ENCODE measurements around the gene KCNB1. TPM values are rescaled to one million over a fixed set of nuclear protein-coding genes. Genes with fewer than 3 reads are reported as not detected.

KCNB1 gene
- total and polyA plus RNA-seq, 2 of the 4 experiments (the other 2 are of a cell fraction), result 0.05 TPM; not detected in 1

GRCh38 chr20:49489688-49490087 is 7.2 kb upstream of the KCNB1 start:
- Histone ChIP-seq H2BK5ac (ENCODE audit: low read depth, low read length, poor library complexity, severe bottlenecking) (no peak overlapping the region), H3K27me3 (ENCODE audit: control insufficient read depth, insufficient read depth, low read length) (peaks cover 35% of the 10 kb centered on the region), H4K20me1 (ENCODE audit: insufficient read depth, low read length) (no peaks in the 10 kb centered on the region), H2AK9ac (replicated peaks; ENCODE audit: low read depth, low read length, poor library complexity) (no peak overlapping the region), H4K5ac (ENCODE audit: low read depth, low read length) (no peak overlapping the region), H2BK15ac (ENCODE audit: low read depth, low read length) (no peak overlapping the region), H2BK120ac (ENCODE audit: low read depth, low read length) (no peak overlapping the region), H3K4me3 (ENCODE audit: insufficient read depth, low read depth, low read length) (no peak overlapping the region), H3K4ac (ENCODE audit: low read depth, low read length) (no peak overlapping the region), H3K4me2 (ENCODE audit: low read depth, low read length) (no peak overlapping the region), H3K18ac (ENCODE audit: low read depth, low read length) (no peak overlapping the region), H3K14ac (replicated peaks; ENCODE audit: low read depth, low read length) (no peak overlapping the region), H3K9me1 (ENCODE audit: insufficient read depth, low read length) (no peaks in the 10 kb centered on the region), H3K23ac (ENCODE audit: low read depth, low read length) (no peak overlapping the region), H3K36me3 (ENCODE audit: control insufficient read depth, insufficient read depth, low read length) (no peaks in the 10 kb centered on the region), H3K9ac (ENCODE audit: low read depth, low read length) (no peak overlapping the region), H3K79me1 (ENCODE audit: low read depth in 1 of 2, low read length in 2 of 2) (no peaks in the 10 kb centered on the region), H3K9me3 (ENCODE audit: control insufficient read depth, insufficient read depth, low read length) (0 out of 2 replicates have a peak, but pooled peaks cover 2% of the 10 kb centered on the region), H4K91ac (ENCODE audit: insufficient read depth, low read depth, low read length) (no peak overlapping the region), H2AFZ (replicated peaks; ENCODE audit: low read length, poor library complexity) (no peak overlapping the region), H3K4me1 (ENCODE audit: control insufficient read depth, insufficient read depth, low read length) (no peaks in the 10 kb centered on the region), H2BK20ac (ENCODE audit: low read depth, low read length) (no peak overlapping the region), H4K8ac (ENCODE audit: low read depth in 2 of 2, low read length in 2 of 2) (no peak overlapping the region), H2AK5ac (ENCODE audit: low read depth, low read length) (no peak overlapping the region), H3K56ac (ENCODE audit: extremely low read depth, insufficient read depth, low read length) (no peak overlapping the region), H3K27ac (ENCODE audit: insufficient read depth, low read length) (no peak overlapping the region)
- BruUV-seq (replicated peaks), result no TSS peak
- intact Hi-C loops (cut with micrococcal nuclease), result loop anchor here (10.0 kb wide), 1 partner anchor 105 kb away; no protein-coding TSS in a partner anchor
- dilution Hi-C loops (cut with HindIII; ENCODE audit: low sequenced_read_pairs, unreplicated experiment), result no loop called here
- 86% methylated on average over 1 of the region's 5 CpGs; no CpG with 5 or more reads in 1 of the 2 experiments for WGBS, 2 experiments (ENCODE audit: extremely low coverage in 2 of 2, insufficient read length in 1 of 2)
- in situ Hi-C loops (cut with MboI; ENCODE audit: low sequenced_read_pairs), result no loop called here
- POLR2A ChIA-PET (ENCODE audit: unreplicated experiment), result no interaction called here
- ATAC-seq (ENCODE audit: low read depth), result no peak
- no peak for TF ChIP-seq ELK1 (IDR thresholded peaks at IDR 0.05; ENCODE audit: borderline replicate concordance, low read depth, low read length)
- no peak for TF ChIP-seq RFX5 (IDR thresholded peaks at IDR 0.05; ENCODE audit: low read depth, low read length)
- CTCF ChIA-PET, result no interaction called here
- DNase-seq, result no peak

Measured in IMR-90 (cell line).